B cell (primary cell): Measurements from ENCODE around the gene CA9. TPM values are rescaled to one million over a fixed set of nuclear protein-coding genes. Genes with fewer than 3 reads are reported as not detected.

Experiments used
- ATAC-seq: fragments of 200-7000 bp; cut with Tn5 transposase; one replicate; pipeline ENCODE4 v1.10.0; 2021; ENCODE audit warnings: low read depth, mild to moderate bottlenecking, moderate number of reproducible peaks, moderate library complexity
- CTCF ChIA-PET: fragments of 350-600 bp; sonication (Branson Sonifier 250); formaldehyde crosslinking; loops from one replicate; lab custom pipeline; 2021; ENCODE audit warnings: antibody characterized with exemption, inconsistent platforms; lab: Charles Lee
- POLR2A ChIA-PET: fragments of 350-600 bp; sonication (Branson Sonifier 250); formaldehyde crosslinking; loops from one replicate; lab custom pipeline; 2021; ENCODE audit warnings: antibody characterized with exemption; lab: Charles Lee
- DNase-seq: peaks from one replicate; pipeline ENCODE4 v3.0.0; 2013
- H2AFZ ChIP-seq: 2 replicates; pipeline ENCODE4 v1.6.1; 2012; ENCODE audit warnings: mild to moderate bottlenecking, low read depth, low read length; ENCODE audit not compliant: insufficient read depth, poor library complexity, severe bottlenecking
- H3K27ac ChIP-seq, 2 donors: 1 replicate in 1 of 2; 2 replicates in 1 of 2; pipeline ENCODE4 v1.5.1; 2012 to 2013; ENCODE audit warnings: low read length in 2 of 2, mild to moderate bottlenecking in 2 of 2, moderate library complexity in 1 of 2
- H3K27me3 ChIP-seq, 4 experiments: fragments of 200-600 bp in 1 of 4; sonication (generic) in 1 of 4; replicated peaks in 1 of 4; 1 replicate in 2 of 4; 2 replicates in 2 of 4; pipeline versions ENCODE4 v1.6.1 to v1.7.0; 2013 to 2016; ENCODE audit warnings: low read length in 3 of 4, mild to moderate bottlenecking in 2 of 4, mixed read lengths in 1 of 4, moderate library complexity in 1 of 4; ENCODE audit not compliant: insufficient read depth in 4 of 4, control insufficient read depth in 3 of 4; ENCODE audit errors: control extremely low read depth in 1 of 4
- H3K36me3 ChIP-seq, 2 experiments: replicated peaks in 1 of 2; 1 replicate in 1 of 2; 2 replicates in 1 of 2; pipeline versions ENCODE4 v1.6.1 to v1.7.1; 2013; ENCODE audit warnings: low read length in 1 of 2; ENCODE audit not compliant: insufficient read depth in 2 of 2, control insufficient read depth in 1 of 2; ENCODE audit errors: control extremely low read depth in 1 of 2, extremely low read depth in 1 of 2
- H3K4me1 ChIP-seq, 2 donors: fragments of 200-600 bp in 1 of 2; sonication (generic) in 1 of 2; 1 replicate in 1 of 2; 2 replicates in 1 of 2; pipeline versions ENCODE4 v1.5.1 to v1.6.1; 2013 to 2017; ENCODE audit warnings: low read length in 2 of 2; ENCODE audit not compliant: control insufficient read depth in 2 of 2, insufficient read depth in 2 of 2
- H3K4me2 ChIP-seq: replicated peaks from 2 replicates; pipeline ENCODE3; 2012; ENCODE audit warnings: mild to moderate bottlenecking, low read depth, low read length; ENCODE audit not compliant: poor library complexity, severe bottlenecking
- H3K4me3 ChIP-seq, 5 experiments: fragments of 200-600 bp in 1 of 5; sonication (generic) in 1 of 5; 1 replicate in 3 of 5; 2 replicates in 2 of 5; pipeline versions ENCODE4 v1.5.1 to v1.7.0; 2011 to 2016; ENCODE audit warnings: low read length in 4 of 5, mild to moderate bottlenecking in 4 of 5, low read depth in 2 of 5, control low read depth in 1 of 5, moderate library complexity in 1 of 5; ENCODE audit not compliant: insufficient read depth in 1 of 5; ENCODE audit errors: control extremely low read depth in 1 of 5, extremely low read depth in 1 of 5
- H3K79me2 ChIP-seq: fragments of 200-600 bp; sonication (generic); one replicate; pipeline ENCODE4 v1.6.0; 2016; ENCODE audit warnings: low read length; ENCODE audit not compliant: control insufficient read depth, insufficient read depth
- H3K9ac ChIP-seq: fragments of 200-600 bp; sonication (generic); 2 replicates; pipeline ENCODE4 v1.6.1; 2017; ENCODE audit warnings: mild to moderate bottlenecking, low read length, moderate library complexity
- H3K9me3 ChIP-seq, 3 donors: one replicate each; pipeline versions ENCODE4 v1.6.1 to v1.7.1; 2013; ENCODE audit warnings: low read length in 2 of 3; ENCODE audit not compliant: control insufficient read depth in 2 of 3, insufficient read depth in 1 of 3; ENCODE audit errors: control extremely low read depth in 1 of 3
- H4K20me1 ChIP-seq: 2 replicates; pipeline ENCODE4 v1.6.0; 2012; ENCODE audit warnings: mild to moderate bottlenecking, low read length; ENCODE audit not compliant: insufficient read depth, control insufficient read depth, poor library complexity, severe bottlenecking
- H3K27ac Mint-ChIP-seq: one replicate; pipeline ENCODE4 v1.8.0; 2021; ENCODE audit warnings: mixed read lengths
- H3K27me3 Mint-ChIP-seq: one replicate; pipeline ENCODE4 v1.8.0; 2021; ENCODE audit warnings: mixed read lengths
- H3K4me1 Mint-ChIP-seq: one replicate; pipeline ENCODE4 v1.8.0; 2021; ENCODE audit warnings: mixed read lengths
- H3K4me3 Mint-ChIP-seq: one replicate; pipeline ENCODE4 v1.8.0; 2021; ENCODE audit warnings: mixed read lengths
- H3K9me3 Mint-ChIP-seq: one replicate; pipeline ENCODE4 v1.8.0; 2022; ENCODE audit warnings: mixed read lengths; ENCODE audit not compliant: insufficient read depth
- EZH2 ChIP-seq: IDR thresholded peaks from 2 replicates; pipeline ENCODE4 v1.6.1; 2012; ENCODE audit warnings: borderline replicate concordance, low read depth, mild to moderate bottlenecking, moderate library complexity, low read length; ENCODE audit not compliant: insufficient read depth, poor library complexity, severe bottlenecking
- whole genome bisulfite sequencing: methylation state at CpG from one replicate; pipeline ENCODE4 v1.1.5; 2013; ENCODE audit warnings: missing lambda C conversion rate; ENCODE audit not compliant: insufficient coverage; 5-methylcytosine and 5-hydroxymethylcytosine counted together
- intact Hi-C: fragments of 100-400 bp; cut with micrococcal nuclease; formaldehyde crosslinking; loops from one replicate; pipeline ENCODE4 v1.10.0; 2022
- polyA plus RNA-seq: library from polyadenylated mRNA; depleted of rRNA; stranded (reverse); fragments of >200 nt; gene quantifications from 2 replicates; pipeline ENCODE4 v1.2.3, GENCODE V29; 2012
- total RNA-seq, 2 donors: library from RNA; stranded (reverse); fragments of 120-200 nt in 1 of 2; gene quantifications; 1 replicate in 1 of 2; 2 replicates in 1 of 2; pipeline versions ENCODE4 v1.2.3 to v1.2.4, GENCODE V29; 2013 to 2022
- TF ChIP-seq, protein P1 (sequence below): fragments of 200-600 bp; IDR thresholded peaks from one replicate; pipeline ENCODE4 v1.8.0; 2022; ENCODE audit warnings: antibody characterized with exemption, mild to moderate bottlenecking

CA9 gene
- total and polyA plus RNA-seq, 2 donors (not counting 1 experiment from before 2014, with no cell fraction given), result not detected

DNA sequence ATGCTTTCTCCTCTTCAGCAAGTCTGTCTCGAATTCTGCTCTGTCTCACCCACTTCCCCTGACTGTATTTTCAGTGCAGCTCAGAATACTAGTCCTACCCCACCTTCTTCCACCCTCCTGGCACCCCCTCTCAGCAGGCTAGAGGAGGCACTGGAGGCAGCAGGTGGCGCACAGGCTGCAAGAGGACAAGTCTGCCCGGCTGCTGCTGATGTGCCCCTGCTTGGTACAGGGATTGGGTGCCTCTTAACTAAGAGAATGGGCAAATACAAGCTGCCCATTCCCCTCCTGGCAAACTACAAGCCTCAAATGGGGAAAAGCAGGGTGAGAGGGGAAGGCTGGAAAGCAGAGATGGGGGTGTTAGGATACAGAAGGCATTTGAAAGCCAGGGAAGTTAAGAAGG, 53.2 kb downstream of the CA9 start:
- Histone ChIP-seq H3K9me3 (no peaks in the 10 kb centered on the region), H3K9ac (peak overlapping the region; percentile 54), H2AFZ (no peak overlapping the region), H3K4me2 (peak overlapping the region; percentile 89), H3K4me3 (no peak overlapping the region), H4K20me1 (peaks cover 65% of the 10 kb centered on the region), H3K4me1 (peaks cover 53 to 56% of the 10 kb centered on the region in 2 donors), H3K27ac (peak overlapping the region; percentile 57 to 92), H3K79me2 (peaks cover 73% of the 10 kb centered on the region), H3K36me3 (peaks cover 12 to 60% of the 10 kb centered on the region in 2 experiments), H3K27me3 (no peaks in the 10 kb centered on the region)
- ATAC-seq (peak; percentile 77), DNase-seq (peak; percentile 79)
- H3K9me3 Mint-ChIP-seq, result no peaks in the 10 kb centered on the region
- intact Hi-C loops, result loop anchor here (5.0 kb wide), 1 partner anchor 1270 kb away; the partner anchor contains the start of genes DNAI1 and FAM219A
- TF ChIP-seq EZH2, result no peak
- TF ChIP-seq, protein P1, sequence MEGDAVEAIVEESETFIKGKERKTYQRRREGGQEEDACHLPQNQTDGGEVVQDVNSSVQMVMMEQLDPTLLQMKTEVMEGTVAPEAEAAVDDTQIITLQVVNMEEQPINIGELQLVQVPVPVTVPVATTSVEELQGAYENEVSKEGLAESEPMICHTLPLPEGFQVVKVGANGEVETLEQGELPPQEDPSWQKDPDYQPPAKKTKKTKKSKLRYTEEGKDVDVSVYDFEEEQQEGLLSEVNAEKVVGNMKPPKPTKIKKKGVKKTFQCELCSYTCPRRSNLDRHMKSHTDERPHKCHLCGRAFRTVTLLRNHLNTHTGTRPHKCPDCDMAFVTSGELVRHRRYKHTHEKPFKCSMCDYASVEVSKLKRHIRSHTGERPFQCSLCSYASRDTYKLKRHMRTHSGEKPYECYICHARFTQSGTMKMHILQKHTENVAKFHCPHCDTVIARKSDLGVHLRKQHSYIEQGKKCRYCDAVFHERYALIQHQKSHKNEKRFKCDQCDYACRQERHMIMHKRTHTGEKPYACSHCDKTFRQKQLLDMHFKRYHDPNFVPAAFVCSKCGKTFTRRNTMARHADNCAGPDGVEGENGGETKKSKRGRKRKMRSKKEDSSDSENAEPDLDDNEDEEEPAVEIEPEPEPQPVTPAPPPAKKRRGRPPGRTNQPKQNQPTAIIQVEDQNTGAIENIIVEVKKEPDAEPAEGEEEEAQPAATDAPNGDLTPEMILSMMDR, result peak; percentile 41
- CTCF ChIA-PET, result interaction anchor here (0.7 to 9.0 kb wide), 23 partner anchors 9 to 610 kb away, joined by 3 to 115 read pairs (median 6); partner anchors contain the start of genes CCDC107, GBA2, RGP1 and RMRP
- peaks cover 4% of the 10 kb centered on the region for H3K4me1 Mint-ChIP-seq
- H3K27ac Mint-ChIP-seq, result no peak overlapping the region
- POLR2A ChIA-PET, result interaction anchor here (0.6 to 1.7 kb wide), 6 partner anchors 8 to 98 kb away, joined by 3 to 4 read pairs (median 3); no protein-coding TSS in a partner anchor
- no peaks in the 10 kb centered on the region for H3K27me3 Mint-ChIP-seq
- 4% methylated on average over 3 of the region's 3 CpGs for WGBS
- H3K4me3 Mint-ChIP-seq, result no peak overlapping the region

DNA sequence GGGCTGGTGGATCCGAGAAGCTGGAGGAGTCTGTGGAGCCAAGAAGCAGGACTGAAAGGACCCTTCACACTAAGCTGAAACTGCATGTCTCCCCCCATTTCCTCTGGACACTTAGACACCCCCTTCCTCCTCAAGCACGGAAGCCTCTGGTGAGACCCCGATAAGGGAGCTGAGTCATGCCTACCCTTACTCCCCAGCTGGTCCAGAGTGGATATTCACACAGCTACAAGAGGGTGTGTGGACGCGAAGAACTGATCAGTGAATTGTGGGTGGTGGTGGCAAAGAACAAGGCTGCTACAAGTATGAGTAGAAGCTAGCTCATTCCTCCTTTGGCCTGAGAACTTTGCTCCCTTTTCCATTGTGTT, 53.9 kb downstream of the CA9 start:
- Mint-ChIP-seq H3K27me3 (no peaks in the 10 kb centered on the region), H3K9me3 (no peaks in the 10 kb centered on the region), H3K4me1 (peaks cover 6% of the 10 kb centered on the region), H3K4me3 (no peak overlapping the region), H3K27ac (no peak overlapping the region)
- Histone ChIP-seq H3K9ac (peak overlapping the region; percentile 54), H4K20me1 (peaks cover 65% of the 10 kb centered on the region), H3K27ac (peak overlapping the region; percentile 57 to 92), H3K79me2 (peaks cover 75% of the 10 kb centered on the region), H3K4me1 (peaks cover 53 to 57% of the 10 kb centered on the region in 2 donors), H3K27me3 (no peaks in the 10 kb centered on the region), H3K9me3 (no peaks in the 10 kb centered on the region), H3K4me2 (peak overlapping the region; percentile 89), H3K36me3 (peaks cover 10 to 53% of the 10 kb centered on the region in 2 experiments), H3K4me3 (peak overlapping the region in 2 of 5 experiments; percentile 3 to 44), H2AFZ (no peak overlapping the region)
- ChIA-PET CTCF (interaction anchor here (0.7 to 9.0 kb wide), 23 partner anchors 8 to 155 kb away, joined by 3 to 115 read pairs (median 6); partner anchors contain the start of genes CCDC107, GBA2, RGP1 and RMRP), POLR2A (interaction anchor here (0.6 to 1.5 kb wide), 6 partner anchors 9 to 99 kb away, joined by 3 to 6 read pairs (median 4); partner anchors contain the start of genes GBA2 and RGP1)
- ATAC-seq, result no peak
- intact Hi-C loops, result loop anchor here (5.0 kb wide), 1 partner anchor 1270 kb away; the partner anchor contains the start of genes DNAI1 and FAM219A
- no CpG with 5 or more reads among the region's 5 CpGs for WGBS
- DNase-seq, result no peak
- TF ChIP-seq, protein P1, result no peak
- TF ChIP-seq EZH2, result no peak
